Activated CD8-positive, alpha-beta T cell treated with anti-CD3 and anti-CD28 coated beads for 36 hours (primary cell): ENCODE measurements around the gene GRIA3. TPM values are rescaled to one million over a fixed set of nuclear protein-coding genes. Genes with fewer than 3 reads are reported as not detected.

Source experiments
- ATAC-seq: fragments of 200-7000 bp; cut with Tn5 transposase; one replicate; pipeline ENCODE4 v1.10.0; 2021; ENCODE audit warnings: mild to moderate bottlenecking, moderate library complexity
- CTCF ChIA-PET: fragments of 350-600 bp; sonication (Branson Sonifier 250); formaldehyde crosslinking; loops from one replicate; lab custom pipeline; 2021; ENCODE audit warnings: antibody characterized with exemption; lab: Charles Lee
- POLR2A ChIA-PET: fragments of 350-600 bp; sonication (Branson Sonifier 250); formaldehyde crosslinking; loops from one replicate; lab custom pipeline; 2021; ENCODE audit warnings: antibody characterized with exemption; lab: Charles Lee
- DNase-seq: peaks from one replicate; pipeline ENCODE4 v3.0.0-alpha.2; 2020
- H3K27ac Mint-ChIP-seq: one replicate; pipeline ENCODE4 v1.8.0; 2021; ENCODE audit warnings: mild to moderate bottlenecking, mixed read lengths
- H3K27me3 Mint-ChIP-seq: one replicate; pipeline ENCODE4 v1.8.0; 2021; ENCODE audit warnings: mixed read lengths
- H3K36me3 Mint-ChIP-seq: one replicate; pipeline ENCODE4 v1.8.0; 2021; ENCODE audit warnings: low read depth, mixed read lengths
- H3K4me1 Mint-ChIP-seq: one replicate; pipeline ENCODE4 v1.8.0; 2021; ENCODE audit warnings: low read depth, mixed read lengths
- H3K4me3 Mint-ChIP-seq: one replicate; pipeline ENCODE4 v1.8.0; 2021; ENCODE audit warnings: mild to moderate bottlenecking, moderate library complexity, mixed read lengths
- H3K9me3 Mint-ChIP-seq: one replicate; pipeline ENCODE4 v1.8.0; 2021; ENCODE audit warnings: mixed read lengths
- intact Hi-C: fragments of 100-400 bp; cut with micrococcal nuclease; formaldehyde crosslinking; loops from one replicate; pipeline ENCODE4 v1.10.0; 2022
- total RNA-seq, 2 experiments: library from RNA; stranded (reverse); gene quantifications; one replicate each; pipeline ENCODE4 v1.2.3, GENCODE V29; 2021
- TF ChIP-seq, protein P1 (sequence below): fragments of 200-600 bp; IDR thresholded peaks from one replicate; pipeline ENCODE4 v1.8.0; 2022; ENCODE audit warnings: antibody characterized with exemption, mild to moderate bottlenecking

Gene GRIA3
- total RNA-seq, 2 experiments from 2014 or later: not detected

DNA sequence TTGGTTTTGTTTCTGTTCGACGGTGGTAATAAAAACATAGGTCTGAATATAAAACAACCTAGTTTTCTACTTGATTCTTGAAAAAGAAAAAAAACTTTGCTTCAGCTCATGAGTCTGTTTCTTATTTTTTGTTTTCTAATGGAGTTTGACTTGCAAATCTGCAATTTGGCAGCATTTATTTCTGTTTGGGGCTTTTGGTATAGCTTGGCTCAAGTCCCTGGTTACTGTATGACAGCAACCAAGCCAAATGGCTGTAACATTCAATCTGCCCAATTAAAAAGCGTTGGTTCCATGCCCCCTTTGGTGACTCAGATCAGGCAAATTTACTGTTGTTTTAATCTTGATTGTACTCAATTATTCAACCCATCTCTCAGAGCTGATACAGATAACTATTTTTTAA, 263.4 kb downstream of the GRIA3 start:
- Mint-ChIP-seq H3K27ac (no peak overlapping the region), H3K27me3 (no peaks in the 10 kb centered on the region), H3K4me1 (no peaks in the 10 kb centered on the region), H3K9me3 (no peaks in the 10 kb centered on the region), H3K36me3 (no peaks in the 10 kb centered on the region), H3K4me3 (no peak overlapping the region)
- no peak for ATAC-seq
- no peak for DNase-seq
- ChIA-PET POLR2A (no interaction called here), CTCF (no interaction called here)
- TF ChIP-seq, protein P1, sequence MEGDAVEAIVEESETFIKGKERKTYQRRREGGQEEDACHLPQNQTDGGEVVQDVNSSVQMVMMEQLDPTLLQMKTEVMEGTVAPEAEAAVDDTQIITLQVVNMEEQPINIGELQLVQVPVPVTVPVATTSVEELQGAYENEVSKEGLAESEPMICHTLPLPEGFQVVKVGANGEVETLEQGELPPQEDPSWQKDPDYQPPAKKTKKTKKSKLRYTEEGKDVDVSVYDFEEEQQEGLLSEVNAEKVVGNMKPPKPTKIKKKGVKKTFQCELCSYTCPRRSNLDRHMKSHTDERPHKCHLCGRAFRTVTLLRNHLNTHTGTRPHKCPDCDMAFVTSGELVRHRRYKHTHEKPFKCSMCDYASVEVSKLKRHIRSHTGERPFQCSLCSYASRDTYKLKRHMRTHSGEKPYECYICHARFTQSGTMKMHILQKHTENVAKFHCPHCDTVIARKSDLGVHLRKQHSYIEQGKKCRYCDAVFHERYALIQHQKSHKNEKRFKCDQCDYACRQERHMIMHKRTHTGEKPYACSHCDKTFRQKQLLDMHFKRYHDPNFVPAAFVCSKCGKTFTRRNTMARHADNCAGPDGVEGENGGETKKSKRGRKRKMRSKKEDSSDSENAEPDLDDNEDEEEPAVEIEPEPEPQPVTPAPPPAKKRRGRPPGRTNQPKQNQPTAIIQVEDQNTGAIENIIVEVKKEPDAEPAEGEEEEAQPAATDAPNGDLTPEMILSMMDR: no peak
- intact Hi-C loops: no loop called here

DNA sequence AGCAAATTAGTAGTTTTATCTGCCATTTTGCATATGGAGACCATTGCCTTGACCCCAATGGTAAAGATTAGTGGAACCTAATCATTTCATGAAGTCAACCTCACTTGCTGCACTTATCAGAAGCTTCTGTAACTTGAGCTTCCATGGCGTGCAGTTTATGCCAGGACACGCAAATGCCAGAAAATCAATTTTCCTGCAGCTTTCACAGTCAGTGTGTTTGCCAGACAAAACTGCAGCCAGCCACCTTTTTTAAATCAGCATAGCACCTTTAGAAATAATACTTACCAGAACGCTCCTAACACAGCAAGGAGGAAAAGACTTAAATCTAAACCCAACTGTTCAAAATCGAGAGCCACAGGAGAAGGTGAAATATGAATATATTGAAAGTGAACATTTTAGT, 265.3 kb downstream of the GRIA3 start:
- ATAC-seq (no peak), DNase-seq (no peak)
- POLR2A ChIA-PET: no interaction called here
- H3K9me3 Mint-ChIP-seq: no peaks in the 10 kb centered on the region
- TF ChIP-seq, protein P1: no peak
- intact Hi-C loops: no loop called here
- CTCF ChIA-PET: no interaction called here
- H3K36me3 Mint-ChIP-seq: no peaks in the 10 kb centered on the region
- H3K4me1 Mint-ChIP-seq: no peaks in the 10 kb centered on the region
- H3K27ac Mint-ChIP-seq: no peak overlapping the region
- H3K4me3 Mint-ChIP-seq: no peak overlapping the region
- no peaks in the 10 kb centered on the region for H3K27me3 Mint-ChIP-seq

DNA sequence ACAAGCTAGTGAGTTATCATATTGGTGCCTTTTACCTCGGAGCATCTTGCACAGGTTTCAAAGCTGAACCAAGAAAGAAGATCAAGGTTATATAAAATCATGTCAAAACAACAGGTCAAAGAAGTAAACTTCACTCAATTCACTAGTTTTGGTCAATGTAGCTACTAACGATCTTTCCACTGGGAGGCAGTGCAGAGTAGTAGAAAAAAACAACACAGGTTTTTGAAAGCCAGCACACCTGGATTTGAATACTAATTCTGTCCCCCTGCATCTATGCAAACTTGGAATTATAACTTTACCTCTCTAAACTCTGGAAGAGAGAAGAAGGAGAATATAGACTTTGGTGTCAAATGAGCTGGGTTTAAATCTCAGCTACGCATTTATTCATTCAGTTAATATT, 266.1 kb downstream of the GRIA3 start:
- Mint-ChIP-seq H3K4me3 (no peak overlapping the region), H3K36me3 (no peaks in the 10 kb centered on the region), H3K9me3 (no peaks in the 10 kb centered on the region), H3K4me1 (no peaks in the 10 kb centered on the region), H3K27me3 (no peaks in the 10 kb centered on the region), H3K27ac (no peak overlapping the region)
- POLR2A ChIA-PET: no interaction called here
- CTCF ChIA-PET: no interaction called here
- ATAC-seq (no peak), DNase-seq (peak; percentile 1)
- TF ChIP-seq, protein P1: no peak
- intact Hi-C loops: no loop called here

DNA sequence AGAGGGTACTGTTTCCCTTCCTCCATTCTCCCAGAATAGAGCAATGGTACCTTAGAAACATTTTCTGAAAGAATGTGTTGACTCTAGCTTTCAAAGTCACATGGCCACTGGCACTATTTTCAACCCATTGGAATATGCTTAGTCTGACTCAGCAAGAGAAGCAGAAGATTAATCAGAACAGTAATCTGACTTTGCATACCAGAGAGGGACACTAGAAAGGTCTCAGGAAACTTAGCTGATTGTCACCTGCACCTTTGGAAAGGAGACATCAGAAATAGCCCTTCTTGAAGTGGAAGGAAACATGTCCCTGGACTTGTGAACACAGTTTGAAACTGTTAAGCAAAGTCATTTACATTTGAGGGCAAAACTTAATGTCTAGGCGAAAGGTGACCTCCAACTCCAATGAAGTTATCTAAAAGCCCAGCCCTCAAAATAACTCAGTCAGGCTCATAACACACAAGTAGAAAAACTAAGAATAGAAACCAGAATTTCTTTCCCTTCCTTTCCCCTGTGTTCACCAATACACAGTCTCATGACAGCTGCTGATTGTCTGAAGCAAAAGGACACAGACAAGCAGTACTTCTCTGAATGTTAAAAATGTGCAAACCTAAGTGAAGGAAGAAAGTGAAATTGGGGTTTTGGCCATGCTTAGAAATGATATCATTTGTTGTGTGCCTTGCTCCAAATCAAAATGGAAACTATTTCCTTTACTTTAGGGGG, 270.8 kb downstream of the GRIA3 start:
- Mint-ChIP-seq H3K36me3 (no peaks in the 10 kb centered on the region), H3K9me3 (no peaks in the 10 kb centered on the region), H3K27me3 (no peaks in the 10 kb centered on the region), H3K4me3 (no peak overlapping the region), H3K27ac (no peak overlapping the region), H3K4me1 (no peaks in the 10 kb centered on the region)
- DNase-seq (no peak), ATAC-seq (no peak)
- ChIA-PET CTCF (interaction anchor here (0.6 kb wide), 1 partner anchor 77 kb away, joined by 3 read pairs; no protein-coding TSS in a partner anchor), POLR2A (no interaction called here)
- TF ChIP-seq, protein P1: no peak
- intact Hi-C loops: no loop called here

DNA sequence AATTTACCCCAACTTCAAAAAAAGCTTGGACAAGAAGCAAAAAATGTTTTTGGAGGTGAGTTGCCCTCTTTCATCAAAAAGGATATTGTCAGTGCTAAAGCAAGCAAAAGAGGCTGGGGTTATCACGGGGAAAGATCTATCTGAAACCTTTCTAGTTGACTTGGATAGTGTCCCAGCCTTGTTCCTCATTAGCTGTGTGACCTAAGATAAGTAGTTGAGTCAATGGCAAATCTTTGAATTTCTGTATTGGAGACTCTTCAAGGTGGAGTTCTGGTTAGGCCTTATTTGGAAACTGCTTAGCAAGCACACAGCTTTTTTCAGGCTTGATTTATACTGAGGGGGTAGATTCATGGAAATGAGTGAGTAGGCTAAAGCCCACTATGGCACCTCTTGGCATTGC, 271.6 kb downstream of the GRIA3 start:
- H3K27me3 Mint-ChIP-seq: no peaks in the 10 kb centered on the region
- no peaks in the 10 kb centered on the region for H3K9me3 Mint-ChIP-seq
- POLR2A ChIA-PET: no interaction called here
- ATAC-seq (no peak), DNase-seq (no peak)
- H3K27ac Mint-ChIP-seq: no peak overlapping the region
- no peaks in the 10 kb centered on the region for H3K36me3 Mint-ChIP-seq
- no peak overlapping the region for H3K4me3 Mint-ChIP-seq
- TF ChIP-seq, protein P1: no peak
- CTCF ChIA-PET: no interaction called here
- no peaks in the 10 kb centered on the region for H3K4me1 Mint-ChIP-seq
- intact Hi-C loops: no loop called here
